Effector CD8-positive, alpha-beta T cell (primary cell): Measurements from ENCODE around the gene COMMD7.
"Not testable (repeated sequence)": the region's sequence is repeated elsewhere in the genome, so short reads cannot be mapped to it uniquely, and the experiment has no call there.

Experiments
- DNase-seq: peaks from one replicate; lab custom pipeline; 2025; lab: John Stamatoyannopoulos, UW

COMMD7 gene

GRCh38 chr20:32728435-32728834, 14.8 kb downstream of the COMMD7 start:
- not testable (repeated sequence) for DNase-seq

- no peak for DNase-seq
Measured at GRCh38 chr20:32727683-32728082, 15.6 kb downstream of the COMMD7 start.

- no peak for DNase-seq
Measured at GRCh38 chr20:32718749-32719348, 24.4 kb downstream of the COMMD7 start.

GRCh38 chr20:32711346-32711745, 31.9 kb downstream of the COMMD7 start:
- no peak for DNase-seq

GRCh38 chr20:32709632-32710121, 33.6 kb downstream of the COMMD7 start:
- DNase-seq: no peak

GRCh38 chr20:32709029-32709631, 34.1 kb downstream of the COMMD7 start:
- DNase-seq: not testable (repeated sequence)

- no peak for DNase-seq
Measured at GRCh38 chr20:32707691-32708581, 35.3 kb downstream of the COMMD7 start.

- DNase-seq: no peak
Measured at GRCh38 chr20:32706486-32706885, 36.8 kb downstream of the COMMD7 start.

GRCh38 chr20:32702706-32703425, 40.4 kb downstream of the COMMD7 start:
- no peak for DNase-seq

GRCh38 chr20:32697608-32698007, 45.7 kb downstream of the COMMD7 start:
- DNase-seq: no peak

GRCh38 chr20:32695089-32695488, 48.2 kb downstream of the COMMD7 start:
- DNase-seq: no peak

- not testable (repeated sequence) for DNase-seq
Measured at GRCh38 chr20:32688966-32689365, 54.3 kb downstream of the COMMD7 start.

GRCh38 chr20:32687180-32687532, 56.1 kb downstream of the COMMD7 start:
- no peak for DNase-seq

- DNase-seq: no peak
Measured at GRCh38 chr20:32686530-32687179, 56.6 kb downstream of the COMMD7 start.

GRCh38 chr20:32685541-32686529, 57.4 kb downstream of the COMMD7 start:
- no peak for DNase-seq

- DNase-seq: no peak
Measured at GRCh38 chr20:32682508-32682987, 60.7 kb downstream of the COMMD7 start.

GRCh38 chr20:32681175-32682084, 61.8 kb downstream of the COMMD7 start:
- no peak for DNase-seq

GRCh38 chr20:32680544-32681174, 62.6 kb downstream of the COMMD7 start:
- DNase-seq: no peak

GRCh38 chr20:32678948-32679347, 64.3 kb downstream of the COMMD7 start:
- DNase-seq: no peak
